HG03103 (cell line): Measurements from ENCODE around the gene OTUD6A.
A peak's percentile ranks its signal among the peaks of the same experiment; 100 is the strongest.

ENCODE experiments used
- ATAC-seq: cut with Tn5 transposase; IDR thresholded peaks from one replicate; pipeline ENCODE4 v1.9.1; 2021; ENCODE audit warnings: low read depth; ENCODE audit not compliant: unreplicated experiment

The OTUD6A gene, protein sequence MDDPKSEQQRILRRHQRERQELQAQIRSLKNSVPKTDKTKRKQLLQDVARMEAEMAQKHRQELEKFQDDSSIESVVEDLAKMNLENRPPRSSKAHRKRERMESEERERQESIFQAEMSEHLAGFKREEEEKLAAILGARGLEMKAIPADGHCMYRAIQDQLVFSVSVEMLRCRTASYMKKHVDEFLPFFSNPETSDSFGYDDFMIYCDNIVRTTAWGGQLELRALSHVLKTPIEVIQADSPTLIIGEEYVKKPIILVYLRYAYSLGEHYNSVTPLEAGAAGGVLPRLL

DNA sequence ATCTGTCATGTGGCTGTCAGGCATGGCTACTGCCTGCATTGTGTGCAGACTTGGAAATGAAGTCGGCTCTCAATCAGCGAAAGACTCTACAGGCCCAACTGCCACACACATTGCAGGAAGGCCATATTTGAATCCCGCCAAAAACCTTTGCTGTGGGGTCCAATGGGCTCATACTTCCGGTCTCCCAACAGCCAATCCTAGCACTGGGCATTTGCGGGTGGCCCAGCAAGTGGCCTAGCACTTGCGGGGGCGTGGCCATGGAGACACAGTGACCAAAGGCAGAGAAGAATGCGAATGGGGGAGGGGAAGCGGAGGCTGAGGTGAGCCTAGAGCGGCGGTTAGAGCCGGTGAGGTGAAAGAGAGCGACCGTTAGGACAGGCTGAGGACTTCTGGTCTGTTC, at the start of gene OTUD6A:
Gene OTUD6A (plus strand): TSS at position 382 of the 400 bp plus-strand sequence. CDS start 68 bp downstream, outside the sequence.
- no peak for ATAC-seq

DNA sequence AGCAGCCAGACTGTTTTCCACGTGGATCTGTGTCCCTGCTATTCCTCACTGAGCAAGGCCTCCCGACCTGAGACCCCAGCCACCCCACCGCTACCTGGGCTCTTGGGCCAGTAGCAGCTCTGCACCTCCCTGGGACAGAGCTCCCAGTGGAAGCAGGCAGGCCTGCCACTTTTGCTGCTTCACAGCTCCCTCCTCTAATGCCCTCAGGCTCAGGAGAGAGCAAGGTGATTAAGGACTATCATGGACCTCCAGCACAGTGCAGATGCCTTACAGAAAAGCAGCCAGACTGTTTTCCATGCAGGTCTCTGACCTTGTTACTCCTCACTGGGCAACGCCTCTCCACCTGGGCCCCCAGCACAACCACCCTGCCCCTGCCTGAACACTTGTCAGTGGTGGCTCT, 49.5 kb upstream of the OTUD6A start:
- no peak for ATAC-seq

DNA sequence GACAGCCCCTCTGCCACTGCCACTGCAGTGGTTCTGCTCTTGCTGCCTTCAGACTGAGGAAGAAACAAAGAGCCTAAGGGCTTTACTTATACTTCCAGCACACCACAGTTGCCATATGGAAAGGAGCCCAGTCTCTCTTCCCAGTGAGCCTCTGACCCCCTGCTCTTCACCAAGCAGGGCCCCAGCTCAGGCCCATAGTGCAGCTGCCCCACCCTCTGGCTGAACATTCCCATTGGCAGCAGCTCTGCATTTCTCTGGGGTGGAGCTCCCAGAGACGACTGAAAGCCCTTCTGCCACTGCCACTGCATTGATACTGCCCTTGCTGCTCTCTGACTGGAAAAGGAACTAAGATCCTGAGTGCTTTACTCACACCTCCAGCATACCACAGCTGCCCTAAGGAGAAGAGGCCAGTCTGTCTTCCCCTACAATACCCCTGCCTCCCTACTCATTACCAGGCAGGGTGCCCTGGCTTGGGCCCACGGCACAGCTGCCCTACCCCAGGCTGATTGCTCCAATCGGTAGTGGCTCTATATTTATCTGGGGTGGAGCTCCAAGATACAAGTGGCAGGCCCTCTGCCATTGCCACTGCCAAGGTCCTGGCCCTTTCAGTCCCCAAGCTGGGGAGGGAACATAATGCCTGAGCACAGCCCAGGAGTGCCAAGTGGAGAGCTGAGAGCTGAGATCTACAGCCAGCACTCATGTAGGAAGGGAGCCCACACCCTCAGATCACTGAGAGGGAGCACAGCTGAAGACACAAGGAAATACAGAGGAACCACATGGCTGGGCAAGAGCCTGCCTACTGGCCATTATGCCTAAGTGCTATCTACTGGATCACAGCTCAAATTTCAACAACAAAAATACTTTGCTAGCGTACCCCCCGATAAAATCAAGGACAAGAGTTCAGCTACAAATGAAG, 48.5 kb upstream of the OTUD6A start:
- no peak for ATAC-seq

DNA sequence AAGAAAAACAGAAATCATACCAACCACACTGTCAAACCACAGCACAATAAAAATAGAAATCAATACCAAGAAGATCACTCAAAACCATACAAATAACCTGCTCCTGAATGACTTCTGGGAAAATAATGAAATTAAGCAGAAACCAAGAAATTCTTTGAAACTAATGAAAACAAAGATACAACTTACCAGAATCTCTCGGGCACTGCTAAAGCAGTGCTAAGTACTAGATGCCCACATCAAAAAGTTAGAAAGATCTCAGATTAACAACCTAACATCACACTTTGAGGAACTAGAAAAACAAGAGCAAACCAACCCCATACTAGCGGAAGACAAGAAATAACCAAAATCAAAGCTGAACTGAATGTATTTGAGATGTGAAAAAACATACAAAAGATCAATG, 45.7 kb upstream of the OTUD6A start:
- no peak for ATAC-seq

DNA sequence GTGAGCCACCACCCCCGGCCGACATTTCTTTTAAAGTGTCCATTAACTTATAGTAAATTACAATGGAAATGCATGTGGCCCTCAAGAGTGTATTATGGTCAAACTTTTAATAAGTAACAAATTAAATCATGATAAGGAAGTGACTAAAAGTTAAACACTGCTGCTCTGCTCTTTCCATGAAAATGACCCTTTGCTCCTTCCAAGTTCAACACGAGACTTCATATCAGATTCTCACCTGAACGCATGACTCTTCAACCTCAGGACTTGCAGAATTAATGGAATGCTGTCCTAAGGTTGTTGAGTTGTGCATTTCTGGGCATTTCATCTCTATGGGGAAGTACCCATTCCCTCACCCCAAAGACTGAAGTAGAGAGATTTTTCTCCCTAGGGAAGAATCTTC, 39.6 kb upstream of the OTUD6A start:
- no peak for ATAC-seq

DNA sequence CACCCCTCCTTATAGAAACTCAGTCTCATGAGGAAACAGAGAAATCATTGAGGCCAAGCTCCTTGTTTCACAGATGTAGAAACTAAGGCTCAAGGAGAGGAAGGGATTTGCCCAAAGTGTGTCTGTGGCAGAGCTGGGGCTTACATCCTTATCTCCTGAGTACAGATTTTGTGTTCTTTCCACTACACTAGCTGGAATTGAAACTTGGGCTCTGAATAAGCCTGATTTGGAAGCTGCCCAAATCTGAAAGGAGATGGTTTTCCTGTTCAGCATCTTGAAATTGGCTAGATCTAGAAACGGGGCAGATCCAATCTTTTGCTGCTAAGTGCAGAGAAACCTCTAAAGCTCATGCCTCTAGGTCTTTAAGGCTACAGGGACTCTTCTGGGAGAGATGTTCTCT, 36.8 kb upstream of the OTUD6A start:
- no peak for ATAC-seq

DNA sequence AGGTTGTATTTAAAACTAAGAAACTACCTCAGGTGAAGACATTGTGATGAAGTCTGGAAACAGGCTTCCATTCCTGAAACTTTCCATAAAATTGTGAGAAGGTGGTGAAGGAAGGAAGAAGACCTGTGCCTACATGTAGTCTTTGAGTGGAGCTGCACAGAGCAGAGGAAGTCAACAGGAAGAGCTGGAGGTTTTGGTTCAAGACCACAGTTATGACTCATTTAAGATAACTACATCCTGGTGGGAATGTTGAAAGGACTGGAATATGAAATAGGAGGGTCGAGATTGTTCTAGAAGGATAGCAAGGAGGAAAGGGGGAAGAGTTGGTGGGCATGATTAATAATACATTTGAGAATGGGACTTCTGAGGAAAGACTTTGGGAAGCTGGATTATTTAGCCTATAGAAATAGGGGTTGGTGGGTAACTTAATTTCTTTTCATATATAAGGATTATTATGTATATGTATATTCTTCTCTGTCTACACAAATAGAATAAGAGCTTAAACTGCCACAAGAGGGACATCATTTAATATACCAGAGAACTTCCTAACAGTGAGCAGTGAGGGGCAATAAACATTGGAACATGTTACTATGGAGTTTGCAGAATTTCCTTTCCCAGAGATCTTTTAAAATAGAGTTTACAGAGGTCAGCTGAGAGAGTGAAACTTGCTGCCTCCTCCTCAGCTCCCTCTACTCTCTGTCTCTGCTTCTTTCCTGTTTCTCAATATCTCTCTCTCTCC, 36.0 kb upstream of the OTUD6A start:
- no peak for ATAC-seq

DNA sequence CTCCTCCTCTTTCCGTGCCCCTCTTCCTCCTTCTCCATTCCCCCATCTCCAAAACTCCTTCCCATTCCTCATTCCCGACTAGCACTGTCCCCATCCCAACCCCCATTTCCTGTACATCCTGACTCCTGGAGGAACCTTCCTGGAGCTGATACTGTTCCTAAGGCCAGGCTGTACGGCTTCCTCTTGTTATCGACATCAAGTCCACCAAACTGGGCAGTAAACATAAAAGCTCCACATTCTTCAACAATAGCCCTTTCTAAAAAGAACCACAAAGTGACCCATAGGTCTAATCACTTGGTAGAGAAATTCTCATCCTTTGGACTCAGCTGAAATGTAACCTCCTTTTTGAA, 35.4 kb upstream of the OTUD6A start:
- no peak for ATAC-seq

DNA sequence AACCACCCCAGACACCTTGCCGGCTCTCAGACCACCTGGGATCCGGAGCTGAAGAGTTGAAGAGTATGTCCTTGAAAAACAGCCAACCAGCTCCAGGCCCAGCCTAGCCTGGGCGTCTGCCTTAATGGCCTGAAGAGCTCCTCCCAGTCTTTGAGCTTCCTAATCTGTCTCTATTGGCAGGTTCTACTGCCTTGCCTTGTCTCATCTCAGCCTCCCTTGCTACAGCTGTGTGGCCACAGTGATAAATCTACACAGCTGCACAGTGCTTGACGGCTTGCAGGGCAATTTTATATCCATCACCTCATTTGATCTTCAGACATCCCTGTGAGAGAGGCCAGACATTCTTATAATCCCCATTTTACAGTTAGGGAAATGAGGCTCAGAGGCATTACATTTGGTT, 32.4 kb upstream of the OTUD6A start:
- ATAC-seq = no peak

DNA sequence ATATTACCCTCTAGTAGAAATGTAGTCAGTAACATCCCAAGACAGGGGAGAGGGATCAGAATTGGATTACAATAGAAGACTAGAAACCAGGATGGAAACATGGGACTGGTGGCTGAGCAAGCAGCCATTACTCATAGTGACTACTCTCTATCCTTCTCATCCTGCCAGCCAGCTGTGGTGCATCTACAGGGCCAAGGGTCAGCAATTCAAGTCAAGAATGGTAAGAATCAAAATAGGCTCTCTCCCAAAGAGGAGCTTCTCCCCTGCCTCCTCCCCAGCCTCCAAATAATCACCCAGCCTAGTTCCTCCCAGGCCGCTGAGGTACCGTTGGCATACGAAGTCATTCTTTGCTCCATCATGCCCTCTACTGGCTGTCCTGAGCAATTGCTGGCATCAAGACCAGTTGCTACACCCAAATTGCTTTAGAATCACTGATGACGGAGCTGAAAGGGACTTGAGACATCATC, 31.9 kb upstream of the OTUD6A start:
- ATAC-seq = peak; percentile 49

DNA sequence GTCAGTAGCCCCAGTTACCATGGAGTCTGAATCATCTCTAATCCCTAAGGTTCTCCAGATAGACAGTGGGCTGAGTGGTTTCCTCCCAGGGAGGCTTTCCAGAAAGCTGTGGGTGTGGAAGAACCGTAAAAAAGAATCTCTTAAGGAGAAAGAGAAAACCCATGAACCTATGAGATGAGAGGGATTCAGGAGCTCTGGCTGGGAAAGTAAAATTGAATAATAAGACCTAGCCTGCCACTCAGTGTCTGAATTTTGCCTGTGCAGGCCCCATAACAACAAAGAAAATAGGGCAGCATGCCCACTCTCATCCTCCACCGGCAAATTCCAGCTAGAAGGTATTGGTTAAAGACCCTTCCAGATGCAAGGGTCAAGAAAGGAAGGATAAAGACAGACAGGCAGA, 29.5 kb upstream of the OTUD6A start:
- no peak for ATAC-seq

DNA sequence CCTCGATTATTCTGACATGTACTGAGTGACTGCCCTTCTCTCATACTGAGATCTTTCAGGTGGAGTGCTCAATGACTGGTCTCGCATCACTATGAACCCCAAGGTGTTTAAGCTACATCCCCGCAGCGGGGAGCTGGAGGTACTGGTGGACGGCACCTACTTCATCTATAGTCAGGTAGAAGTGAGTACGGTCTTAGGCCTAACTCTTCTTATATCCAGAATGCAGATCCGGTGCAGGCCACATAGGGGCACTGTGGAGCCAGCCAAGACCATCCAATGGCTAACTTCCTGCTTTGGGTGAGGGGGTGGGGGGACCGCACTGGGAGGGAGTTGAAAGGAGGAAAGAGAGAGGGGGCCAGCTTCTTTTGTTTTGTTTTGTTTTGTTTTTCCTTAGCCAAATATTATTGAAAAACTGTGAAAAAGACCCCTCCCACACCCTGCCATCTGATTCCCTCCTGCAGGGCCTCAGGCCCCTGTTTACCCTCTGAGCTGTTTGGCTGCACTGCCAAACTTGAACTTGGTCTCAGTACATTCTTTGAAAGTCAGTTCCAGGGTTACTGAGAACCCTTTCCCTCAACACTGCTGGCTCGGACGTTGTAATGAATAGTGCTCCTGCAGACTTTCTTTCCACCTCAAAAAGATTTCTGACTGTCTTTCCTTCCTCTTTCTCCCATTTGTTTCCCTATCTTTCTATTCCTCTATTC, 28.8 kb upstream of the OTUD6A start:
- peak; percentile 75 for ATAC-seq

DNA sequence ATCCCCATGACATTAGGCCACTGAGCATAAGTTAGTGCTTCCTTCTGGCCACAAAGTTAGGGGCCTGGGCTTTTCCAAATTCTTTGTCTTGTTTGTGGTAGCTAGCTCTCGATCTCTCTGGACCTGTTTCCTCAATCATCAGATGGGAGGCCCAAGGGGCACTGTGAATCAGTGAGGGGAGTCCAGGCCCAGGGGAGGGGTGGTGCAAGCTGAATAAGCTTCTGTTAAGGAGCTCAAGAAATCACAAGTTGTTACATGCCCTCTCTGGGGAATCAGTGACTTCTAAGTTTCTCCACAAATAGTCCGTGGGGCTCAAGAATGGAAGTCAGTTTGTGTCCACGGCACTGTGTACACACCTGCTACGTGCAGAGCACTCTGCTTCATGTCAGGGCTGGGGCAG, 27.6 kb upstream of the OTUD6A start:
- no peak for ATAC-seq

DNA sequence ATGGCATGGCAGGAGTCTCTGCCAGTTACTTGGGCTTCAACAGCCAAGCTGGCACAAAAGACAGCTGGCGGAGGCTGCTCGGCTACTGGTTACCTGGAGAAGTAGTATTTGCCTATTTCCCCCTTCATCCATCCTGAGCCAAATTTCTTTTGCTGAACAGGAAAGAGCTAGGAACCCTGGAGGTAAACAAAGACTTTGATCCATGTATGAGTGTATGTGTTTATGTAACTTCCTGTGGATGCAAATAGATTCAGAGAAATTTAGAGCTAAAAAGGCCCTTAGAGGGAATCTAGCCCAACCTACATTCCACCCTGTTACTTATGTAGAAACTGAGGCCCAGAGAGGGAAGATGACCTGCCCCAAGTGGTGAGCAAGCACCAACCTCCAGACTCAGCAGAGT, 23.7 kb upstream of the OTUD6A start:
- ATAC-seq = no peak

DNA sequence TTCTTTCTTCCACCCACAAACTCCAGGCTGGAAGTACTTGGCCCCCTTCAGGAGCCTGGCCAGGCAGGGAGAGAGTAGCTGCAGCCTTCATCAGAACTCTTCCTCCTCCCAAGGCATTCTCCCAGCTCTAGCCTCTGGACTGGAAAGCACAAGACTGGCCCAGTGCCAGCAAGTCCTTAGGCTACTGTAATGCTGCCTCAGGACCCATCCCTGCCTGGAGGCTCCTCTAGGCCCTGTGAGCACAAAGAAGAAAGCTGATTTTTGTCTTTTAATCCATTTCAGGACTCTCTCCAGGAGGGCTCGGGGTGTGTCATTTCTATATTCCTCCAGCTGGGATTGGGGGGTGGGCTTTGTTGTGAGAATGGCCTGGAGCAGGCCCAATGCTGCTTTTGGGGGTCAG, 23.3 kb upstream of the OTUD6A start:
- no peak for ATAC-seq

DNA sequence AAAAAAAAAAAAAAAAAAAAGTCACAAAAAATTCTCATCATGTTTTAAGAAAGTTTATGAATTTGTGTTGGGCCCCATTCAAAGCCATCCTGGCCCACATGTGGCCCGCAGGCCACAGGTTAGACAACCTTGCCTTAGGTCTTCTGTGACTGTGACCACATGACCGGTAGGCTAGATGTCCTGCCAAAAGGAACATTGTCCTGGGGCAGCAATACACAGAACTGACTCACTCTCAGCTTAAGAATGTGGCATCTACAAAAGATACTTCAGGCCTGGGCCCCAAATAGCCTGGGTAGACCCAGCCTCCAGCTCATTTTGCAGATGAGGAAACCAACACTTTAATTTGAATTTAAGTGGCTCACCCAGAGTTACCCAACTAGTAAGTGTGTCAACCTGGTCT, 22.5 kb upstream of the OTUD6A start:
- no peak for ATAC-seq

DNA sequence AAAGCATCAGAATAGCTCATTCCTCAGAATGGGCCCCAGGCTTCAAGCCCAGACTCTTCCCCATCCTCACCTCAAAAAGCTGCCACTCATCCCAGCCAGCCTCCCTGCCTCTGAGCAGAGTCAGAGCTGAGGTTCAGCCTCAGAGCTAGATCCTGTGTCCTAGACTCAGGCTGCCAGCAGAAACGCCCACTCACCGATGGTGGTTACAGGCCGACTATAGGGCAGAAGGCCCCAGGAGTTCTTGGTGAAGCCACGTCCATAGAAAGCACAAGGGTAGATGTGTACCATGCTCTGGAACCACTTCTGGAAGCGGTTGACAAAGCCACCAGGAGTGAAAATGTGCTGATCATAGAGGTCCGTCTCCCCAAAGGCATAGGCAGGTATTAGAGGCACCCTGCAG, 20.3 kb upstream of the OTUD6A start:
- no peak for ATAC-seq

DNA sequence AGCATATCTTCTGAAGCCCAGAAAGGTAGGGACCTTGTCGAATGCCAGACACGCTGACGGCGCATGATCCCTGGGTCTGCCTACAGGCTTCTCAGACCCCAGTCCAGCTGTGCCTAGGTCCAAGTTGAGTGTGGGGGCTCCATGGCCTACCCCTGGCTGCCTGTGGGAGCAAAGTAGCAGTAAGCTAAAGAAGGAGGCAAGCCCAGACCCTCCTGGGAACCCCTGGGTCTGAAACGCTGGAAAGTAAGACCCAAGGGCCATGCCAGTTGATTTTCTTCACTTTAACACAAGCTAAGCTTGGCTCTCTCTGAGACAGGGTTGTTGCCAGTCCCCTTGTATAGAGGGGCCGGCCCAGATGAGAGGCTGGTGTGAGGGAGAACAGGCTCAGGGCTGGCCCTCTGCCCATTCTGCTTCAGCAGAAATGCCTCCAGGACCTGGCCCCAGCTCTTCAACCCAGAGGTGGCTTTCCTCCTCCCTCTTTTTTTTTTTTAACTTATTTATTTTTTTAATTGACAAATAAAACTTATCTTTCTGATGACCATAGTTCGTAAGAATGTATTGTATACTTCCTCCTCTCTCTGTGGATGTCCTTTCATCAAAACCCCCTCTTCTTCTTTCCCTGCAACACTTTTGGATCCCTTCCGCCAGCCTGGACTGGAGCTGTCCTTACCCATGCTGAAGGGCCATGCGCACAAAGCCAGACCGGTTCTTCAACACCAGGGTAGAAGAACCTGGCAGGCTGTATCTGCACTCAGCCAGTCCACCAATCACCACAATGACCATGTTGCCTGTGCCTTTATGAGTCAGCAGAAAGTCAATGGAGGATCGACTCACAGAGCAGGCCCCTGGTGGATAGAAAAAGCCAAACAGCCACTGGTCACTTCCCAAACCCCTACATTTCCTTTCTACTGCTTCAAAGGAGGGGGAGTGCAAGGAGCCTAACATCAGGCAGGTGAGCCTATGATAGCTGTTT, 19.6 kb upstream of the OTUD6A start:
- no peak for ATAC-seq

DNA sequence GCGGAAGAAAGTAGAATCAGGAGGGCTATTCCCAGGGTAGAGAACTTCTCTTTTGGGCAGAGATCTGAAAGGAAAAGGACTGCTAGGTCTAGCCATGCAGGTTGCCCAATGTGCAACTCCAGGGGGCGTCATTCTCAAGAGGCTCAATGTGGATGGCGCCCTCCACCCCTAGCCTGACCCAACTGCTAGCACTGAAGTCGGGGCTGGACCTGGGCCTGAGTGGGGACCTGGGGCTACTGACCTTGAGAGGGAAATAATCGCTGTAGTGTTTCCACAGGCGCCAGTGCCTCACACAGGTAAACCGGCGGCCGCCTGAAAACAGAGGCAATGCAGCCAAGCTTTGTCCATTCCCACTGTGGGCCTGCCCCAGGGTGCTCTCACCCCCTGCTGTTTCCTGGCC, 18.6 kb upstream of the OTUD6A start:
- ATAC-seq = no peak
